Activated CD8-positive, alpha-beta memory T cell treated with anti-CD3 and anti-CD28 coated beads, Interleukin-2, amount 10 ng/mL, durations not matched to agents 7 days and 5 days (primary cell): ENCODE measurements around the gene MPPED2. TPM values are rescaled to one million over a fixed set of nuclear protein-coding genes. Genes with fewer than 3 reads are reported as not detected.
A peak's percentile ranks its signal among the peaks of the same experiment; 100 is the strongest.

Experiments used
- ATAC-seq: fragments of 150-1000 bp; cut with Tn5 transposase; one replicate; pipeline ENCODE4 v1.10.0; 2021; ENCODE audit warnings: moderate library complexity
- CTCF ChIA-PET: fragments of 350-600 bp; sonication (Branson Sonifier 250); formaldehyde crosslinking; loops from one replicate; lab custom pipeline; 2021; ENCODE audit warnings: antibody characterized with exemption; lab: Charles Lee
- DNase-seq: peaks from one replicate; pipeline ENCODE4 v3.0.0-alpha.2; 2020
- H3K27ac Mint-ChIP-seq: one replicate; pipeline ENCODE4 v1.8.0; 2021; ENCODE audit warnings: mild to moderate bottlenecking, mixed read lengths
- H3K27me3 Mint-ChIP-seq: one replicate; pipeline ENCODE4 v1.8.0; 2021; ENCODE audit warnings: mixed read lengths
- H3K36me3 Mint-ChIP-seq: one replicate; pipeline ENCODE4 v1.8.0; 2021; ENCODE audit warnings: mild to moderate bottlenecking, mixed read lengths
- H3K4me1 Mint-ChIP-seq: one replicate; pipeline ENCODE4 v1.8.0; 2021; ENCODE audit warnings: mixed read lengths
- H3K4me3 Mint-ChIP-seq: one replicate; pipeline ENCODE4 v1.8.0; 2021; ENCODE audit warnings: mild to moderate bottlenecking, moderate library complexity, mixed read lengths
- H3K9me3 Mint-ChIP-seq: one replicate; pipeline ENCODE4 v1.8.0; 2022; ENCODE audit warnings: low read depth, mixed read lengths
- total RNA-seq, 2 experiments: library from RNA; stranded (reverse); gene quantifications; one replicate each; pipeline ENCODE4 v1.2.3, GENCODE V29; 2021

Gene MPPED2, protein sequence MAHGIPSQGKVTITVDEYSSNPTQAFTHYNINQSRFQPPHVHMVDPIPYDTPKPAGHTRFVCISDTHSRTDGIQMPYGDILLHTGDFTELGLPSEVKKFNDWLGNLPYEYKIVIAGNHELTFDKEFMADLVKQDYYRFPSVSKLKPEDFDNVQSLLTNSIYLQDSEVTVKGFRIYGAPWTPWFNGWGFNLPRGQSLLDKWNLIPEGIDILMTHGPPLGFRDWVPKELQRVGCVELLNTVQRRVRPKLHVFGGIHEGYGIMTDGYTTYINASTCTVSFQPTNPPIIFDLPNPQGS
- not detected for total RNA-seq

DNA sequence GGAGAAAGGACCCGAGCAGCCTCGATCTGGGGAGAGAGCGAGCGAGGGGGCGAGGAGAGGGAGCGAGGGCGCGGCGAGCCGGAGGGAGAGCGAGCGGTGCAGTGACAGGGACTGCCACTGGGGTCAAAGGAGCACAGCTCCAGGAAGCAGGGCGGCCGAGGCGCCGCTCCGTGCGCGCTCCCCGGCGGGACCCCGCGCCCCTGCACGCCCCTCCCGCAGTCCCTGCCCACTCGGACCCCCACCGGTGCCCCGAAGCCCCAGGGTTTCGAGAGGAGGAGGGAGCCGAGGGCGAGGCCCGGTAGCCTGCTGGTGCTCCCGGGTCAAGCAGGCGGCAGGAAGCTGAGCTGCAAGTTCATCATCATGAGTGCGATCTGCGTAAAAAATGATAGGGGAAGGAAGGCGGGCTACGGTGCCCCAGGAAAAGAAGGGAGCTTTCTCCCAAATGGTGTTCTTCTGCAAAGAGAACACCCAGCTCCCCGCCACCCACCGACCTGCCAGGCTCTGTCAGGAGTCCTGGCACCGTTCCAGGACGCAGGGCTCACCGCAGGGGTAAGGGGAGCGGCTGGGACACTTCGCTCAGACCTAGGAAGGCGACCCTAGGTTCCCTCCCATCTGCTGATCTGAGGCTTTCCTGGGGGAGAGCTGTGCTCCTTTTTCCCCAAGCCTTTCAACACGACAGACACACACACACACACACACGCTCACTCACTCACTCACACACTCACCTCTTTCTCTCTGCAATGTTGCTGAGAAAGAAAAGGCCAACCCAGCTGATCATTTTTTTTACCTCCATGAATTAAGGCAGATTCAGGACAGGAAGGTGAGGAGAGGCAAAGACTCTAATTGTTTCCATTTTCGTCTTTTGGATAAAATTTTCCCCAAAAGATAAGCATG lies at the start of gene MPPED2:
MPPED2 (minus strand) TSS at position 103 of the 894 bp plus-strand sequence. CDS start 5,980 bp downstream, outside the sequence.
- peaks cover 53% of the 10 kb centered on the region for H3K27me3 Mint-ChIP-seq
- H3K27ac Mint-ChIP-seq: no peak within 1 kb of the TSS
- CTCF ChIA-PET: interaction anchor here (0.6 to 1.2 kb wide), 3 partner anchors 13 to 259 kb away, joined by 3 read pairs; no protein-coding TSS in a partner anchor
- DNase-seq (no peak), ATAC-seq (peak; percentile 82)
- no peaks in the 10 kb centered on the region for H3K9me3 Mint-ChIP-seq
- H3K36me3 Mint-ChIP-seq: peaks cover 2% of the 10 kb centered on the region
- no peaks in the 10 kb centered on the region for H3K4me1 Mint-ChIP-seq
- peak within 1 kb of the TSS; percentile 42 for H3K4me3 Mint-ChIP-seq

DNA sequence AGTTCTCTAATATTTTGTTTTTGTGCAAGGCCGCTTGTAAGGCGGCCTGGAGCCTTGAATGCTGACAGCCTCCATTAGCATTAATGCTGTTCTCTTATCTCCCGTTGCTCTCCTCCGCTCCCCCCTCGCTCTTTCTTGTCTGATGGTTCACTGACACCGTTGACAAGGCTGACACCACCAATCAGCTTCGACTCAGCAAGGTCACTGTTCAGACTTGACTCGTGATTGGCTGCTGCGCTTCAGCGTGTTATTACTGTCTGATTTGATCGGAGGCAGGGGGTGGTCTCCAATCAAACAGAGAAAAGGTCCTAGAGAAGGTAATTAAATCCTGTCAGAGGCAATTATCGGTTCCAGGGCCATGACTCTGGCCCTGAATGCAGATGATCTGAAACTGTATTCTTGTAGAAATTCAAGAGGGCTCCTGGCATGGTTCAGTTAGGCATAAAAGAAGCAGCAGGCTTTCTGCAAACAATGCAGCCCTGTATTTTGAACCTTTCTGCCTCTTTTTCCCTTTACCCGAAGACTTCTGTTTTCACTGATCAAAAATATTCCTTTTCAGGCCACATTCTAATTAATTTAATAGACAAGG lies 49.3 kb upstream of the MPPED2 start:
- Mint-ChIP-seq H3K36me3 (no peaks in the 10 kb centered on the region), H3K4me3 (no peak overlapping the region), H3K9me3 (peaks cover 4% of the 10 kb centered on the region), H3K4me1 (no peaks in the 10 kb centered on the region), H3K27me3 (no peaks in the 10 kb centered on the region), H3K27ac (no peak overlapping the region)
- CTCF ChIA-PET: no interaction called here
- DNase-seq (no peak), ATAC-seq (no peak)

DNA sequence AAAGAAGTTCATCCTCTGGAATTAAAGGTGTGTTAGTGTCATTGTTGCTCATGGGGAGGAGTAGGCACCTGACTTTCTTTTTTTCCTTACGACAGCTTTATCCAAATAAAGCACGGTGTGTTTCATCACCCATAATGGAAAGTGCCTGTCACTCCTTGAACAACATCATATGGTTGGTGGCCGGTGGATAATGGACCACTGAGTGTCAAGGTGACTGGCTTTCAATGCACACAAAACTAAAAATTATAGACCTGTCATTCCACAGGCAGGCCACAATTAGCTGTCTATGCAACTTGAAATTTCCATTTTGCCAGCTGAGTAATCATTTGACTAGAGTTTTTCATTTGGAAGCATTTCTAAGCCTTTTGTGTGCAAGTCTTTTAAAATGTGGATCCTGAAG lies 45.0 kb upstream of the MPPED2 start:
- peaks cover 2% of the 10 kb centered on the region for H3K9me3 Mint-ChIP-seq
- no peak overlapping the region for H3K27ac Mint-ChIP-seq
- no peak for ATAC-seq
- DNase-seq: no peak
- H3K27me3 Mint-ChIP-seq: no peaks in the 10 kb centered on the region
- no peak overlapping the region for H3K4me3 Mint-ChIP-seq
- H3K36me3 Mint-ChIP-seq: no peaks in the 10 kb centered on the region
- CTCF ChIA-PET: no interaction called here
- no peaks in the 10 kb centered on the region for H3K4me1 Mint-ChIP-seq

DNA sequence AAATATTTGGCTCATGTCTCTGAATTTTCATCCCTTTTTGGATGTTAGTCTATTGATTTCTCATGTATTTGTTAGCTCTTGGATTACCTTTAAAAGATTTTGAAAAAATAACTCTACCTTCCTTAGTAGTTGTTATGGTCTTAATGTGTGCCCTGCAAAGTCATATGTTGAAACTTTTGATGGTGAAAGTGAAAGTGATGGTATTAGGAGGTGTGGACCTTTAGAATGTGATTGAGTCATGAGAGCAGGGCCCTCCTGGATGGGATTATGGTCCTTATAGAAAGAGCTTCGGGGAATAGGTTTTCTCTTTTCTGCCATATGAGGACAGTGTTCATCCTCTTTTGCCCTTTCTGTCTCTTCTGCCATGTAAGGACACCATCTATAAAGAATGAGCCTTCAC lies 33.6 kb upstream of the MPPED2 start:
- ATAC-seq (no peak), DNase-seq (no peak)
- Mint-ChIP-seq H3K27me3 (no peaks in the 10 kb centered on the region), H3K27ac (no peak overlapping the region), H3K9me3 (no peaks in the 10 kb centered on the region), H3K4me3 (no peak overlapping the region), H3K36me3 (no peaks in the 10 kb centered on the region), H3K4me1 (no peaks in the 10 kb centered on the region)
- CTCF ChIA-PET: no interaction called here

DNA sequence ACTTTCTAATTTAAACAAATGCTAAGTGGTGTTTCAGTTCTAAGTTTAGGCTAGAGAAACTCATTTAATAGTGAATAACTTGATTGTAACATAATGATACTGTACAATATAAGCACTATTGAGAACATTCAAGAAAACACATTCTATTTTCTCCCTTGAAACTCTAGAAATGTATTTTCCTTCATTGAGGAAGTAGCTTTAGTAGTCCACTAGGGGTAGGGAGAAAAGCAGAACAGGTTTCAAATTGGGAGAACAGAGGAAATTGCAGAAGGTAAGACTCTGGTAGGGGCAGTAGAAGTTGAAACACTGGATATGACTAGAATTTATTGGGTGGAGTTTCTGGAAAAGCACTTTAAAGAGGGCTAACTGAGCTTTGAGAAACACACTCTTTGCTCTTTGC lies 31.6 kb upstream of the MPPED2 start:
- ATAC-seq (no peak), DNase-seq (no peak)
- H3K36me3 Mint-ChIP-seq: no peaks in the 10 kb centered on the region
- no peak overlapping the region for H3K27ac Mint-ChIP-seq
- H3K27me3 Mint-ChIP-seq: no peaks in the 10 kb centered on the region
- CTCF ChIA-PET: no interaction called here
- H3K4me3 Mint-ChIP-seq: no peak overlapping the region
- no peaks in the 10 kb centered on the region for H3K4me1 Mint-ChIP-seq
- no peaks in the 10 kb centered on the region for H3K9me3 Mint-ChIP-seq

DNA sequence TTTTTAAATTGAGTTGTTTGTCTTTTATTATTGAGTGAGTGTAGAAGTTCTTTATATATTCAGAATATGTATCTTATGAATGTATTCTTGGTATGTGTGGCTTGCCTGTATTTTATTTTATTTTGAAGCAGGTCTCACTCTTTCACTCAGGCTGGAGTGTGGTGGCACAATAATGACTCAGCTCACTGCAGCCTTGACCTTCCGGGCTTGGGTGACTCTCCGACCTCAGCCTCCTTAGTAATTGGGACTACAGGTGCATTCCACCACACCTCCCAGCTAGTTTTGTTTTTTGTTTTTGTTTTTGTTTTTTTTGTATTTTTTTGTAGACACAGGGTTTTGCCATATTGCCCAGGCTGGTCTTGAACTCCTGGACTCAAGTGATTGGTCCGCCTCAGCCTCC lies 24.5 kb upstream of the MPPED2 start:
- Mint-ChIP-seq H3K36me3 (no peaks in the 10 kb centered on the region), H3K9me3 (no peaks in the 10 kb centered on the region), H3K27ac (no peak overlapping the region), H3K4me3 (no peak overlapping the region), H3K27me3 (no peaks in the 10 kb centered on the region), H3K4me1 (no peaks in the 10 kb centered on the region)
- CTCF ChIA-PET: no interaction called here
- no peak for DNase-seq
- no peak for ATAC-seq

DNA sequence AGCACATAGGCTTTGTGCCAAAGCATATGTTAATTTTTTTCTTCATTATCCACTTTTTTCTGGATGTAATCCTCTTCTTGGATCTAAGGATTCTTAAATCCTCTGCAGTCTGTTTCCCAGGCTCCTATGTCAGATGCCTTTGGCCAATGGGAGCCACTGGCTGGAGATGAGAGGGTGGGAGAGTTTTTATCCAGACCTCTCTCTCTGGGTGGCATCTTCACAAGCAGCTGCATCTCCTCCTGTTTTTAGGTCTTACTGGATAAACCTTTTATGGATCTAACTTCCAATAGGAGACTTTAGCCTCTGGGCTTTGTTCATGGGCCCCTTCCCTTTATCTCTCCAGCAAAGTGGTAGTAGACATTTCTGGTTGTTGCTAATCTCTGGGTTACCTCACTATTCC lies 22.4 kb upstream of the MPPED2 start:
- Mint-ChIP-seq H3K27me3 (no peaks in the 10 kb centered on the region), H3K9me3 (no peaks in the 10 kb centered on the region), H3K36me3 (no peaks in the 10 kb centered on the region), H3K4me3 (no peak overlapping the region), H3K4me1 (no peaks in the 10 kb centered on the region), H3K27ac (no peak overlapping the region)
- CTCF ChIA-PET: no interaction called here
- ATAC-seq (no peak), DNase-seq (no peak)

DNA sequence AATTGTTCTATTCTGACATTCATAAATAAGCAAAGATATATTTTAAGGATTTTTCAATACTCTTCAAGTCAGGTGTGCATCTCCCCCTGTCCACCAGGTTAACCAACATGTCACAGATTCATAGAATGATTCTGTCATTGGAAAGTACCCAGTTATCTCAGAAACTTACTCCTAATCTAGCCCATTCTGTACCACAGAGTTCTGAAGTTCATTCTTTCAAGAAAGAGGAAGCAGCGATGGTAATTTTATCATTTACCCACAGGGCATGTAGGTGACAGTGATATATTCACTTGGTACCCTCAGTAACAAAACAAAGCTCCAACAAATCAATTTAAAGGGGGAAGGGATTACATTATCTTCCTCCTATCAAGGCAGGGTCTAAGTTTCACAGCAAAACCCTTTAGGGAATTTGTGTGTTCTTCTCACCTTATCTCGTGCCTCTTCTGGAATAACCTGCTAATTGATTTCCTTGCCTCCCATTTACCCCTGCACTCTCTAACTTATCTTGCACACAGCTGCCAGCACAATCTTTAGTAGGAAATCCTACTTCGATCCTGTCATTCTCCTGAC lies 19.0 kb upstream of the MPPED2 start:
- CTCF ChIA-PET: no interaction called here
- peaks cover 2% of the 10 kb centered on the region for H3K9me3 Mint-ChIP-seq
- no peak for DNase-seq
- no peaks in the 10 kb centered on the region for H3K4me1 Mint-ChIP-seq
- ATAC-seq: no peak
- no peaks in the 10 kb centered on the region for H3K27me3 Mint-ChIP-seq
- no peak overlapping the region for H3K27ac Mint-ChIP-seq
- no peaks in the 10 kb centered on the region for H3K36me3 Mint-ChIP-seq
- no peak overlapping the region for H3K4me3 Mint-ChIP-seq

DNA sequence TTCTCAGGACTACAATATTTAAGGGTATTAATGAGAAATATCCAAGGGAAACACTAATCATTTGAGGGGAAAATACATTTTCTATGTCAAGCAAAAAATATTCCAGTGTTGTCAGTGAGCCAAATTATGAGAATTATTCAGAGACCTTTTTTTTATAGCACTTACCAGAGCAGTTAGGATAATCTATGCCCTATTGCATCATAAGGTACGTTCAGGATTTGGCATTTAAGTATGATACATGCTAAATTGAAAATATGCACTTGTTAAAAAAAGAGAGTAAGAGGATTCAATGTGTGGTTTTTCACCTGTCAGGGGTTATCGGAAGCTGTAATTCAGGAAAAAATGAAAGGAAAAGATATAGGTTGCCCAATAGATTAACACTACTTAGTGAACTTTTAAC lies 17.2 kb upstream of the MPPED2 start:
- DNase-seq: no peak
- H3K27ac Mint-ChIP-seq: no peak overlapping the region
- ATAC-seq: no peak
- H3K27me3 Mint-ChIP-seq: no peaks in the 10 kb centered on the region
- CTCF ChIA-PET: no interaction called here
- no peaks in the 10 kb centered on the region for H3K4me1 Mint-ChIP-seq
- H3K36me3 Mint-ChIP-seq: no peaks in the 10 kb centered on the region
- peaks cover 3% of the 10 kb centered on the region for H3K9me3 Mint-ChIP-seq
- no peak overlapping the region for H3K4me3 Mint-ChIP-seq

DNA sequence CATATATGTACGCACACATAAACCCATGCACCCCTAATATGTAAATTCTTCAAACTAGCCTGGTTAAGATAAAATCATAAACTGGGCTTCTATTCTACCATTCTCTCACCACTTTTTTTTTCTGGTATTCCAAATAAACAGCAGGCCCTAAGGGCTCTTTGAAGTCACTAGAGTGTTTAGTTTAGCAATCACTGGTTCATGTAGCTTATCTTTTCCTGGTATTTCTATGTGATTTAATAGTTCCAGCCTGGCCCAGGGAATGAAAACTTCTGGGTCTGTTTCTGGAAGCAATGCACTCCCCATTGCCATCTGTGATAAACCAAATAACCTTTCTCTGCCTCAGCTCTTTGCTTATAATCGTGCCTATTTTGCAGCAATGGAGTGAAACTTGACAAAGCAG lies 10.7 kb upstream of the MPPED2 start:
- no peaks in the 10 kb centered on the region for H3K27me3 Mint-ChIP-seq
- CTCF ChIA-PET: no interaction called here
- H3K9me3 Mint-ChIP-seq: peaks cover 3% of the 10 kb centered on the region
- no peaks in the 10 kb centered on the region for H3K4me1 Mint-ChIP-seq
- ATAC-seq (no peak), DNase-seq (no peak)
- no peak overlapping the region for H3K4me3 Mint-ChIP-seq
- H3K36me3 Mint-ChIP-seq: no peaks in the 10 kb centered on the region
- no peak overlapping the region for H3K27ac Mint-ChIP-seq

DNA sequence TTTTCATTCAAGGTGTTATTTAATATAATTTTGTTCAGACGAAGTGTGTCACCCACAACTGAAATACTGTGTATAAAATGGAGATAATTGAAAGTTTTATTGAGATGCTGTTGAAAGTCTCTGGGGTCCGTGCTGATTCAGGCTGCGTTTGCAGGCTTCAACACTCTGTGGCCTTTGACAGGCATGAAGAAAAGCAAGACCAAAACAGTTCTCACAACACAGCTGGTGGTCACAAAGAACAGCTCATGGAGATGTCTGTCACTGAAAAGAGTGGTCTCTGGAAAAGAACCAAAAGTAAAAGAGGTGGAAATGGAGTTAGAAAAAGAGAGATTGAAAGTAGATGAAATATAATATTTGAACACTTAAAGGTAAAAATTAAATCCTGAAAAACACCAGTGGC lies 9.8 kb upstream of the MPPED2 start:
- H3K27me3 Mint-ChIP-seq: no peaks in the 10 kb centered on the region
- no peak for ATAC-seq
- H3K9me3 Mint-ChIP-seq: peaks cover 3% of the 10 kb centered on the region
- no peak overlapping the region for H3K27ac Mint-ChIP-seq
- H3K4me1 Mint-ChIP-seq: no peaks in the 10 kb centered on the region
- no peak overlapping the region for H3K4me3 Mint-ChIP-seq
- DNase-seq: no peak
- H3K36me3 Mint-ChIP-seq: no peaks in the 10 kb centered on the region
- CTCF ChIA-PET: no interaction called here

DNA sequence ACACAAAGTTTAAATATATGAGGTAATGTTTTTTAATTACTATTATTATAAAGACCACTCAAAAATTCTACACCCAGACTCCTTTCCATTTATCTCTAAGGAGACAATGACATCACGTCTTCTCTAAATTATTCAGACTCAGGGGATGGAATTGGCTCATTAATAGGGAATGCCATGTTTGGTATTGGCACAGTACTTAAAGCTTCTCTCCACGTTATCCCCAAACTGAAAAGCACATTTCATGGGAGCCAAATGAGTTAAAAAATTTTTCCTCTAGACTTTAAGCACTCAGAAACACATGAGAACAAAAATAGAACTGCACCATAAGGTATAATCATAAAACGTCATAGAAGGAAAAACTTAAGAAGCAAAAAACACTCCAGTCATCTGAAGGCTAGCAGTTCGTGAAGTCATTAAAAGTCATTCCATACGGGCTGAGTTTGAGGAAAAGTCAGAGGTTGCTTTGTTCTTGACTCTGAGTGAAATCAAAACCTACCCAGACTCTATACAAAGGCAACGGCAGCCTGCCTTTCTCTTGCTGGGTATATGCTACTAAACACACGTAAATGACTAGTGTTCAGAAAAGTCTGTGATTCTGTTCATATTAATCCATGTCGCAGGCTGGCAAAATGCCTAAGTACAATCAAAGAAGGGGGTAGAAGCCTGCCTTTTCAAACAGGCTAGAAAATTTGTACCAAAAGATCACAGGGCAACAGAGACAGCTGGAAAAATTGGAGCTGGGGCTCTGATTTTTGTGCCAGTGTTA lies 8.7 kb upstream of the MPPED2 start:
- no peaks in the 10 kb centered on the region for H3K4me1 Mint-ChIP-seq
- H3K36me3 Mint-ChIP-seq: no peaks in the 10 kb centered on the region
- CTCF ChIA-PET: no interaction called here
- no peaks in the 10 kb centered on the region for H3K27me3 Mint-ChIP-seq
- no peak overlapping the region for H3K27ac Mint-ChIP-seq
- no peak for DNase-seq
- peaks cover under 1% of the 10 kb centered on the region for H3K9me3 Mint-ChIP-seq
- H3K4me3 Mint-ChIP-seq: no peak overlapping the region
- no peak for ATAC-seq

DNA sequence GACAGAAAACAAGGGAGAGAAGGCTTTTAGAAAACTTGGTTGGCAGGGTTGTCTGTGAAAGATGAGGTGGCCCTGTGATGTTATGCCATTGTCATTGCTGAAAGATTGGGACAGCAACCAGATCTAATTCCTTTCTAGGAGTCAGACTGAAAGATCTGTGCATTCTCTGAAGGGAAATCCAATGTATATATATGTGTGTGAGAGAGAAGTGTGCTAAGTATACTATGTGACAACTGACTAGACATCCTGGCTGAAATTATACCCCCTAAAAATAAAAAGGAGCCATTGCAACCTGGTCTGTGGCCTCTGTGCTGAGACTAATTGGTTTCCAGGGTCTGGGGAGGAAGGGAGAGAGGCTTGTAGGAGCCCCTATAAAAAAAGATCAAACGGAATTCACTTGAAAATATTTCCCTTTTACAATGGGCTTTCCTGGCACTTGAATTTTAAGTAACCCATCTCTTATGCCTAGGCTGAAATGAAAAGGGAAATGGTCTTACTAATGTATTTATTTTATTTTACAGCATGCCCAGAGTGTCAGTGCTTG lies 1.2 kb upstream of the MPPED2 start:
- peaks cover 2% of the 10 kb centered on the region for H3K36me3 Mint-ChIP-seq
- CTCF ChIA-PET: no interaction called here
- H3K27ac Mint-ChIP-seq: no peak overlapping the region
- peaks cover 47% of the 10 kb centered on the region for H3K27me3 Mint-ChIP-seq
- H3K4me1 Mint-ChIP-seq: no peaks in the 10 kb centered on the region
- H3K4me3 Mint-ChIP-seq: no peak overlapping the region
- ATAC-seq (no peak), DNase-seq (no peak)
- H3K9me3 Mint-ChIP-seq: no peaks in the 10 kb centered on the region
